NCI-H1105 treated with DMSO at 0.1 percent for 48 hours (cell line): Measurements from ENCODE around the gene AUTS2.

Source experiments
- DNase-seq: peaks from one replicate; lab custom pipeline; 2025; lab: John Stamatoyannopoulos, UW

The AUTS2 gene

DNA sequence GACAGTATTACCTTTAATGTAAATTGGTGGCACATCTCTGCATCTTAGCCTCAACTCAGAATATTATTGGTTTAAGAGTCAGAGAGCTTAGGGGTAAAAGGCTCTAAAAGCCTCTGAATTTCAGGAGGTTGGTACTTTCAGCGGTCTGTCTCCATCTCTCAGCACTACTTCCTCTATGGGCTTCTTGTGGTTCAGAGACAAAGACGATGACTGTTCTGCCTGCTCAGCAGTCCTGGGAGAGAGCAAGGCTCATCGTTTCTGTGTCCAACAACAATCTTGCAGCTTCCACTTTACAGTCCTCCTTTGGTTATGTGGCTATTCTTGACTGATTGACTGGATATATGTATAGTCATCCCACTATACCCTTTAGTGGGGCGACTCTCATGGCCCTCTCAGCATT, 394.7 kb downstream of the AUTS2 start:
- DNase-seq, result no peak

DNA sequence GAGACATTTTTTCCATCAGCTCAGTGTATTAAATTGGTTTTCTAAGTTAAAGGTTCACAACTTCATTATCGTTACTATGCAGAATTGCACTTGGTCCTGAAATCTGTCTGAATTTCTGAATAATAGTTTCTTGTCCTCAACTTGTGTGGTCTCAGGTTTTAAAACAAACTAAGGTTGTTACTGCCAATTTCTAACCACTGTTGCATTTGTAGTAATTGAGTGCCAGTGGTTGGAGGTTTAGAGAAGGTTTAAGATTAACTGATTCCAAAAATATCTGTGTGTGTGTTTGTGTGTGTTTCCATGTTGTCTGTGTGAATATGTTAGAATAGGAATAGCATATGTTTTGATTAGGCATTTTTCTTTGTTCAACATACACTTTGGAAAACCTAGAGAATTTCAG, 395.9 kb downstream of the AUTS2 start:
- DNase-seq, result no peak

DNA sequence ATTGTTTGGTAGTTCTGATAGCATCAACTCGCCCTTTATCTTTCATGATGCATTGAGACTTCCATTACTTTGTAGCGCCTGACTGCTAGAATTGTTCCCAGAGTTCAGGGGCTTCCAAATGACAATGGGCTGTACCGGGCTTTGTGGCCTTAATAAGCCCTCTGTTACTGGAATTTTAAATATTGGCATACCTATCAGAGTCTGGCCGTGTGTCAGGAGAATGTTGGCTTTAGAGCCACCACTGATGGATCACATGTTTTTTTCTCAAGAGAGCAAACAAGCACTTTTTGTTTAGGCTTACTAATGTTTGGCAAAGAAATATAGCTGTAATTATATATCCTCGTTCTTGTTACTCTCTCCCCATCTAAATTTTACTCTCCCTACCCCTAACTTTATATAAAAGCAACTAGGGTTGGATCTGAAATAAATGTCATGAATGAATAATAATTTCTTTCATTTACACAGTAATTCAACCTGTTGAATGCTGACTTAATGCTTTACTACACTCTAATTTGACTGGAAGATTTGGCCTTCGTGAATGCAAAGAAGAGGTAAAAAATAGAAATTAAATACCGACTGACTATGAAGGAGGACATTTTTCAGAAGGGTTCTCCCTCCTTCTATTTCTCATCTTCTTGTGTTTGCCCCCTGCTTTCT, 396.7 kb downstream of the AUTS2 start:
- peak; percentile 79 for DNase-seq

DNA sequence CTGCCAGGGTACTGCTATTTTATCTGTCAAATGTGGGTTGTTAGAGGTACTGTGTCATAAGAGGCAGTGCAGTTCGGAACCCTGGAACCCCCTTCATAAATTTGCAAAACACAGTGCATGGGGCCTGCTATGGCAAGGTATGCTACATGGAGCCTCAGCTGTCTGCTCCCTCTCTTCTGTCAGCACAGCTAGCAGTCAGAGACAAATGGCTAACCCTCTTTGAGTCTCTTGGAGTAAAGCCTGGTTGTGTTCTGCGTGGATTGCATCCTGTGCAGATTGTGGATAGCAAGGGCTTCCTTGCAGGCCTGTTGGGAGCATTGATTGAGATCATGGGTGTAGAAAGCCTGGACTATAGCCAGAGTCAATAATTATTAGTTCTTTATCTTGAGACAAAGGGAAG, 397.8 kb downstream of the AUTS2 start:
- DNase-seq, result no peak

DNA sequence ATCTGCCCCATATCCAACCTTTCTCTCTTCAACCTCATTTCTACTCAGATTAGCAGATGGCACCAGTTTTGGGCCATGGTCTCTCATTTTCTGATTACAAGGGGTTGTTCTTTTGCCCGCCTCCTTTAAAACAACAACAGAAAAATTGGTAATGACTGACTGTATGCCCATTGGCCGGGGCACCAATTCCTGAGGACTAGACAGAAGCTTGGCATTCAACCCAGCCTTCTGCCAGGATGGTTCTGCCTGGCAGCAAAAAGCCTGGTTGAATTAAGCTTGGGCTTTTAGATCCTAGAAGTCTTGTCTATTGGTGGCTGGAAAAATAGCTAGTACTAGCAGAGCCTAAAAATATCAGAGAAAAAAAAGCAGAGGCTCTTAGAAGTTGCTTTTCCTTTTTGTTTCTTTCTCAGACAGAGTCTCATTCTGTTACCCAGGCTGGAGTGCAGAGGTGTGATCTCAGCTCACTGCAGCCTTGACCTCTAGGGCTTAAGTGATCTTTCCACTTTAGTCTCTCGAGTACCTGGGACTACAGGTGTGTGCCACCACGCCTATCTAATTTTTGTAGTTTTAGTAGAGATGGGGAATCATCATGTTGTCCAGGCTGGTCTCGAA, 402.6 kb downstream of the AUTS2 start:
- no peak for DNase-seq

DNA sequence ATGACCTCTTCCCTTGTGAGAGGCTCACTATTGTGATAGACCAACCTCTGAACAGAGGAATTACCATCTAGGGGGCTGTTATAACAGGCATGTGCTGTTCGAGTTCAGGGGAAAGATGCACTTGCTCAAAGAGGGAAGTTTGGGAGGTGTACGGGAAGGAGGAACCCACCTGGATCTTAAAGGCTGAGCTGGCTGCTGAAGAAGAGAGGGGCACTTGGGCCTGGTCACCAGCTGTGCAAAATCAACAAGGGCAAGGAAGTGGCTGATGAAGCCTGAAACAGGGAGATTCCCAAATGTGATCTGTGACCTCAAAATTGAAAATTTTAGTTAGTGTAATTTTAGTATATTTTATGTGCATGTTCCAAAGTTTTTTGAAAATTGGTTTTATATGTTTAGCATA, 407.2 kb downstream of the AUTS2 start:
- no peak for DNase-seq

DNA sequence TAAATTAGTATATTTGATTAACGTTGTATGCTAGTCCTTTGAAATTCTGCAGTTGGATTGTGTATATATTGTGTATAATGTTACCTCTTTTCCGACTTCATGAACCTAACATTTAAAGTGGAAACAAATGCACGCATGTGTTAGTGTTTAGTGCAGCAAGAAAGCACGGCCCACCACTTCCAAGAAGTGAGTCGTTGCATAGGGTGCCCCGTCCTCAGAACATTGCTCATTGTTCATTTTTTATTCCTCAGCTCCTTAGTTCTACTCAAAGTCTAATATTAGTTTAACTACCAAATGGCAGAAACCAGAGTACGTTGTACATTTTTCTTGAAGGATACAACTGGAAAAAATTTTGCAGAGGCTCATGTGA, 407.6 kb downstream of the AUTS2 start:
- no peak for DNase-seq

DNA sequence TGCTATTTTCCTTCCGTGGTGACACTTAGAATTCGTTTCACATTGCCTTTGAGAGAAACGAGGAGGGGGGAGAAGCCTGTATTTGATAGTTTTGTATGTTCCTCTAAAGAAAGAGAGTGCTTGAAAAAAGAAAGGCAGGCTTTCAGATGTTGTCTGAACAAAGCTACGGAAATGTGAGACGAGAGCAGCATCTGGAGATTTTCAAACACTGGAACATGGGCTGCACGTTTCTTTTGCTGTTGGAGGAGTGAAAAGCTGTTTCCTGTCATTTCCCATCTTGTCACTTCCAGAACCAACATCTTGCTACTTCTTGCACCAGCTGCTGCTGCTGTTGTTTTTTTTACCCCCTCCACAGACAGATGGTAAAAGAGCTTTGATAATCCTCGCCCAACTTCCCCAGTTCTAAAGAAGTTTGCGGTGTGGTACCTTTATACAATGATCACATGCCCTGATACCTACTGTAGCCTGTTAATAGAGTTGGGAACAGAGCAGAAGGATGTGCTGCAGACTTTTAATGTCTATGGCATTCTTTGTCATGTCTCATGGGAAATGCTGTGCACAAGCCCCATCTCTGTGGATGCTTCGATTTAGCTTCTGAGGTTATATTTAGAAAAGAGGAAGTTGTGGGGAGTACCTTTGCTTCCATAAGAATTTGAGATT, 408.1 kb downstream of the AUTS2 start:
- no peak for DNase-seq

DNA sequence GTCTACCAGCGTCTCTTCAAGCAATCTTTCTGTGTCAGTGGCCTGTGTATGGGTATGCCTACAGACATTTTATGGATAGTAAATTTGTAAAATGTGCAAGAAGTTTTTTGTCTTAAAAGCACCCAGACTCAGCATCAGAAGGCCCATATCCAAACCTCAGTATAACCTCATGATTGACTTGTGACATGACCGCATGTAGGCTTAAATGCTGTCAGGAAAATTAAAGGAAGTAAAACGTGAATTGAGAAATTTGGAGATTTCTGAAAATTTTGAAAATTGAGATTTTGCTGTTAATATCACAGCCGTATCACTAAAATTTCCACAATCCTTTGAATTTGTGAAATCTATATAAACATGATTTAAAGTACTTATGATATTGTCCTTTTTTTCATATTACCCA, 410.2 kb downstream of the AUTS2 start:
- DNase-seq, result no peak

DNA sequence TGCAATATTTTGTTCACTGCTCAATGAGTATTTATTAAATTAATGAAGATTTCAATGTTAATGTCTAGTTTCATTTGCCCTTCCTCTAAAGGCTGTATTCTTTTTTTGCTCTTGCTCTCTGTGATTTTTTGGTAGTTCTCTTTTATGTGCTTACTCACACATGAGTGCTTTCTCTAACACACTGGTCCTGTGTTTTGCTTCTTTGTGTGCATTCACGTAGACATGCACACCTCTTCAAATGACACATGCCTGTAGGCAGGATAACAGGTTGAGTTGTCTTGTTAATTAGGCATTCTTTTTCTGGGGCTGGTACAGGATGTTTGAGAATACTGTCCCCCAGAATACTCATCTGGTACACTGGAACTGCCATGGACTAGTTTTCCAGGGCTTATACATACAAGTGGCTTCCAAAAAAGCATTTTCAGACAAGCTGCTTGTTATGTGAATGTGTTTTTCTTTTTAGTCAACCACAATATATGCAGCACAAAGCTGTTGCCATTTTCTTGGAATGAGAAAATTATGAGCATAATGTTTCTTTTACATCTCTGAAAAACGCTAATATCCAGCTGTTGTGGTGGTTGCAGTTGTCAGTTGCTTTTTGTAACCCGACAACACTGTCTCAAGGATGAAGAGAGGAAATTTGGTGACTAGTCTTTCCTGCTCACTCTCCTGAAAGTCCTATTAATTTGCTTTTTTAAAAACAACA, 416.4 kb downstream of the AUTS2 start:
- DNase-seq, result no peak

DNA sequence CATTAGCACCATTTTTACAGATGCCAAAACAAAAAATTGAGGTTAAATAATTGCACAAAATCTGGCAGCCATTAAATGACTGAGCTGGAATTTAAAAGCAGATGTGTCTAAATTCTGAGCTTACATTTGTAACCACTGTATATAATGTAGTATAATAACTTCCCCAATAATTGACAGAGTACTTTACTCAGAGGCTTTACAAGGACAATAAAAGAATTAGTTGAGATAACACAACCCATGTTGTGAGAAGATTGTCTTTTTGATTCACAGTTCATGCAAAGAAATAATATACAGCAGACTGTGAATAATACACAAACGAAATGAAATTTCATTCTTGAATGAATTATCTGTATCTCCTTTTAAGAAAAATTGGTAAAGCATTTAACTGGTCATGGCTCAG, 417.1 kb downstream of the AUTS2 start:
- no peak for DNase-seq

DNA sequence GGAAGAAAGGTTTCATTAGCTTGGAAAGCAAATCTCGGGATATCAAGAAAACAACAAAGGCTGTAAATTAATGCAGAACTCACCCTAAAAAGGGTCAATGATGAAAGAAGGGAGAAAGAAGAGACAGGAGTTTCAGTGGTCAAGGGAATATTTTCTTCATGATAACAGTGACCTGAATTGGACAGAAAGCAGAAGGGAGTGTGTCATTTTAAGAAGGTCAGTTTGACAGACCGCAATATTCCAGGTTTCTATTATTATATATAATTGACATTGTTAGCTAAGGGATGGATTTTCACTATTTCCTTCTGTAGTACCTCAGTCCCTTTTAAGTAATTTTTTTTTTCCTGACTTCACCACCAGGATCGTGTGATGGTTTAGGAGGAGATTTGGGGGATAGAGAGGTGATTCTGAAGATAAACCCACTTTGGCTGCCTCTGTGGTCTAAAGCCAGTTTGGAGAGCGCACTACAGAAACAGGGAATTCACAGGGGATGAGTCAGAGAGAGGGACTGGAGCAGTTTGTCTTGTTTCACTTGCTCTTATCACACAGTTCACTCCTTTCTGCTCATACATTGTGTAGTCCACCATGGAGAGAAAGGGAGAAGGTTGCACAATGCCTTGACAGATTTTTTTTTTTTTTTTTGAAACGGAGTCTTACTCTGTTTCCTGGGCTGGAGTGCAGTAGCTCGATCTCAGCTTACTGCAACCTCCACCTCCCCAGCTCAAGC, 417.9 kb downstream of the AUTS2 start:
- no peak for DNase-seq

DNA sequence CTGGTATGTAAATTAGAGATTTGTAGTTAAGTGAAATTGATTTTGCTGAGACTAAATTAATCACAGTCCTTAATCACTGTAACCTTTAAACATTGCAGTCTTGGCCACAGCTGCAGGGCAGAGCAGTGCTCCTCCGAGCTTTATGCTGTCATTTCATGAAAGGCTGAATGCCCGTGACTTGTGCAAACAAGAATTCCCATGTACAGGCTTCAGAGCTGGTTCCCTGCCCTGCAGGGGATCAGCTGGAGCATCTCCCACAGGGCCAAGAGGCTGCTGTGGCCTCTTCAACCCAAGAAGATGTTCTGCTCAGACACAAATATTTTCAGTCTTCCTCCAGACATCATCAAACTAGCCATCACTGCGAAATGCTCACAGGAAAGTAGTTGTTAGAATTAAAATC, 419.1 kb downstream of the AUTS2 start:
- no peak for DNase-seq

DNA sequence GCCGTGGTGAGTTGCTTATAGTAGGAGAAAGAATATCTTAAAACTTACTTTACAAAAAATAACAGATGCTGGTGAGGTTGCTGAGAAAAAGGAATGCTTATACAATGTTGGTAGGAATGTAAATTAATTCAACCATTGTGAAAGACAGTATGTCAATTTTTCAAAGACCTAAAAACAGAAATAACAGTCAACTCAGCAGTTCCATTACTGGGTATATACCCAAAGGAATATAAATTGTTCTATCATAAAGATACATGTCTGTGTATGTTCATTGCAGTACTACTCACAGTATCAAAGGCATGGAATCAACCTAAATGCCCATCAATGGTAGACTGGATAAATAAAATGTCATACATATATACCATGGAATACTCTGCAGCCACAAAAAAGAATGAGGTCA, 420.4 kb downstream of the AUTS2 start:
- DNase-seq, result no peak

DNA sequence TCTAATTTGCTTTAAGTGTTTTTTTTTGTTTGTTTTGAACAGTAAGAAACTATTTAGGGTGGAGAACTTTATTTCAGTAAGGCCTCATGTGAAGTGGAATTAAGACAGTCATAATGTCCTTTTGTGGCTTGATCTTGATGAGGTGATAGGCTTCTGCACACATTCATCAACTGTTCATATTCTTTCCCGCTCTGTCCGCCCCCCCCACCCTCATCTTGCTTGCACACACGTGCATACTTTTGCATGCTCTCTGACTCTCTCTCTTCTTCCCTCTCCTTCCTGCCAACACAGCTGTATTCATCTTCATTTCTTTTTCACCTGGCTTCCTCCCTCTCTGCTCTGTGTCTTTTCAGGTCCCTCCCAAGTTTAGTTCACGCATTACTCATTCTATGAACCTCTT, 429.6 kb downstream of the AUTS2 start:
- DNase-seq, result no peak

DNA sequence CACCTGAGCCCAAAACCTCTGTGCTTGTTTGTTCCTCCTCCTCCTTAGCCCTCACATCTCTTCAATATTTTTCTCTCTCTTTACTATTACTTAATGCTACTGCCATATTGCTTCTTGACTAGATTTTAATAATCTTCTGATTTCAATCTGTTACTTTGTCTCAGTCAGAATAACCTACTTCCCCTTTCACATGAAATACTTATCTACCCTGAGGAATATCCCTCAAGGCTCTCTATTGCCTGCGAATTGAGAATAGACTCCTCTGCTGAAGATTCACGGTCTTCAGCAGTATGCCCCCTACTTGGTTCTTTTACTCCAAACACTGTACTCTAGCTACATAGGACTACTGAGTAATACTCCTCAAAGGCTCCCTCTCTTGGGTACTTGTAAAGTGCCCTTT, 430.3 kb downstream of the AUTS2 start:
- DNase-seq, result no peak

DNA sequence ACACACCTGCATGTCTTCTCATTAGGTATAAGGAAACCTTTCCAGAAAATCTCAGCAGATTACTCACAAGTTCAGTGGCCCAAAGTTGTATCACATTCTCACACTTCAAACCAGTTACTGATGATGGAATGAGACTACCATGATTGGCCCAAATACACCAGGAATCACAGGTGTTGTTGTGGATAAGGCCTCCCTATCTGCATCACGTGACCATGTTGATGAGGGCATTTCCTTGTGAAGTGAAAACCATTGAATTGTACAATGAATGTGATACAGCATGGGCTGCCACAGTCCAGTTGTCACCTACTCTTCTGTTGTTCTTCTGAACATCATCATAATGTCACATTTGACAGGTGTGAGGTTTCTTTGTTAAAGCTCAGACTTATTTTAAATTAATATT, 431.7 kb downstream of the AUTS2 start:
- no peak for DNase-seq

DNA sequence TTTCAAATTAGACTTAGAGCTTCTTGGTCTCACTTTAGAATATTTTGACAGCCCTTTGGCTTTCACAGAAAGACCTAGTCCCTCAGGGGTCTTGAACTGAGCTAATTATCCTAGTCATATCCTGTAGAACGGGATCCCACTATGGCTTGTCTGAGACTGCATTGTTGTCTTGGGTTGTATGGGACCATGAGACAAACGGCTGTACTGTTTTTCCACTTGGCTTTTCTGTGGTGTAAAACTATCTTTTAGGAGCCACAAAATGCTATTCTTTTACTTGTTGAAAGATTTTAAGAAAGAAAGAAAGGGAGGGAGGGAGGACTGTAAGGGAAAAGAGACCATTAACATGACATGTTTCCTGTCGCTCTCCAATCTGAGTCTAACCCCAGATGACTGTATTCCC, 432.5 kb downstream of the AUTS2 start:
- no peak for DNase-seq

DNA sequence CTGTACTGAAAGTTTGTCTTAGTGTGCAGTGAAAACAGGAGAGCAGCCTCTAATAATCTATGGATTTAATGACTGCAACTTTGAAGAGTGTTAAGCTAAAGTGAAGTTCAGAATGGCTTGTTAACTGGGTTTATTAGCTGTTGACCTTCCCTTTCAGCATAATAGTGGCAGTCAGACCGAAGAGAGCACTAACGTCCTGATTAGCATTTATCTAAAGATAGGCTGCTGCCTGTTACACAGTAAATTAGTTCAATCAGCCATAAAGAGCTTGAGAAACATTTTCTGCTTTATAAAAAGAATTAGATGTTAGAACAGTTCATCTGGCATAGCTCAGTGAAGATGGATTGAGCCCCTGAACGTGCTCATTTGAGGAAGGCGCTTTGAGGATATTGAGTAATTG, 433.0 kb downstream of the AUTS2 start:
- DNase-seq, result no peak

DNA sequence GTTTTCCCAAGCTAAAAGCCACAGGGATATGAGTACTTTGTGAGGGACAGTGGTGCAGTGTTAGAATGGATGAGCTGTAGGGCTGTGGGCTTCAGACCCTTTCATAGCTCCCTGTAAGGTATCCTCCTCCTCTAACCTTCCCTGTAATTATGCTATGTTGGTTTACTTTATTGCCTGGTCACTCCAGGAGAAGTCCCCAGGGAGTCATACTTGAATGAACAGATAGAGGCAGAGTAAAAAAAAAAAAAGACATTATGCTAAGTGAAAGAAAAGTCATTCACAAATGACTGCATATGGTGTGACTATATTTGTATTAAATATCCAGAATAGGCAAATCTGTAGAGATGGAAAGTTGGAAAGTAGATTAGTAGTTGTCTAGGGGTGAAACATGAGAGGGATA, 434.4 kb downstream of the AUTS2 start:
- no peak for DNase-seq

DNA sequence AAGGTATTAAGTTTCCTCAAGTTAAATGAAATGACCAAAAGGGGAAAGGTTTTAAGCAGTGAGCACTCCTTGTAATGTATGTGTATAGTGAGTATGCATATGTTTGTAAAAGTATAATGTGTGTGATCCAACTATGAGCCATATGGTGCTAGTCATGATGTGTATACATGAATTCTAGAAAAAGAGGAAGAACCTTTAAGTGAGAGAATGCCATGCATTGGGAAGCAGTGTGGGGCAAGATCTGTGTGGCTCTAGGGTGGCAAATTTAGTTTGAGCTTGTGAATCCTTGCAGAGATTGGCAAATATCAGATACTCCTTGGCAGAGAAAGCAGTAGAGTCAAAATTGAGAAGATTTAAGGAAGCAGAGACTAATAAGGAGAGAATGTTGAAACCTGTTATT, 435.0 kb downstream of the AUTS2 start:
- DNase-seq, result no peak

DNA sequence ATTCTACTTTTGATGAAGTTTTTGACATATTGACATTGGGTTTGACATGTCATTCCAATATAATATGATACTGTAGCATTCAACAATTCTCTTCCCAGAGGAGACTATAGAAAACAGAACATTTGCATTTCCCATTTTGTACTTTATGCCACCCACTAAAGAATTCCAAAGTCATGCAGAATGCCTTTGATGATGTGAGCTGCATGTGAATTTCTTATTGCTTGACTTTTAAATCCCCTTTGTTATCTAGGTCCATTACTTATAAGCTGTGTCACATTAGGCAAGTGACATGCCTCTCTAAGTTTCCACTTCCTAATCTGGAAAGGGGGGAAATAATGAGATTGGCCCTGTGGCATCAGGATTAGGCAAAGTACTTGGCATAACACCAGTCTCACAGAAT, 436.7 kb downstream of the AUTS2 start:
- DNase-seq, result no peak

DNA sequence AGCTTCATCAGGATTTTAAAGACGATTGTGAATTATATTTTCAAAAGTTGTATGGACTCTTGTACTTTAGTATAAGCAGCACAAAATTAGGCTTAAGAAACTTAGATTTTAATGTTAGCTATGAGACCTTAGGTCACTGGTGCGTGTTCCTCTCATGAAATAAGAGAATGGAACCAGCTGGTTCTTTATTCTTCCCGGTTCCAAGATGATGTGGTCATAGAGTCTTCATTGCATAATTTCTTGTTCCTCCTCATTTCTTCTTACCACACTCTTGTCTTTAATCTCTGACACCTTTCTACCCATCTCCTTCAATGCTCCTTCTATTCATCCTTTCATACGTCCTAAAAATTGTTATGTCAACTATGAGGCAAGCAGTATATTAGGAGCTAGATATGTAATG, 437.2 kb downstream of the AUTS2 start:
- no peak for DNase-seq
